ENCODE data around the gene PIH1D2. TPM values are rescaled to one million over a fixed set of nuclear protein-coding genes. Genes with fewer than 3 reads are reported as not detected.
"Not testable (repeated sequence)": the region's sequence is repeated elsewhere in the genome, so short reads cannot be mapped to it uniquely, and the experiment has no call there.

Gene PIH1D2
- total and polyA plus RNA-seq, 2 experiments from 2014 or later = 0.60 to 3.1 TPM

DNA sequence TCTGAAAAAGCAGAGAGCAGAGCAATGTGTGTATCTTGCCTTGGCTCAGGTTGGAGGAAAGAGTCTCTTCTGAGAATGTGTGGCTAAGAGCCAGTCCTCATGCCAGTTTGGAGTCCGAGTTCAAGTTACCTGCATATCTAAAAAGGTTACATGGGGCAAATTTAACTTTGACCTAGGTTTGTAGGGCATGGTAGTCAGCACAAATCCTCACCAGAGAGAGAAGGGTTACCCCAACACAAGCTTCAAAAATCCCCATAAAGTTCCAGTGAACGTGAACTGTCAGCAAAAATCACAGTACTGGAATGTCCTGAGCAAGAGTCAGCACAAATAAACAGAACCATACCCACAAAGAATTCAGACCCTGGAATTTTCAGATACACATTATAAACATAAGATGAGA, 26.6 kb upstream of the PIH1D2 start:
- Histone ChIP-seq H3K27me3 (no peaks in the 10 kb centered on the region), H3K36me3 (replicated peaks; ENCODE audit: insufficient read depth, low read depth) (no peaks in the 10 kb centered on the region), H3K79me2 (no peaks in the 10 kb centered on the region), H3K4me1 (ENCODE audit: insufficient read depth) (no peaks in the 10 kb centered on the region), H3K27ac (peak overlapping the region; percentile 67), H3K9me2 (replicated peaks; ENCODE audit: insufficient read depth) (no peaks in the 10 kb centered on the region), H3K9me3 (ENCODE audit: low read depth) (no peaks in the 10 kb centered on the region), H3K4me2 (no peak overlapping the region), H3K4me3 (no peak overlapping the region), H2AFZ (no peak overlapping the region), H4K20me1 (ENCODE audit: insufficient read depth, poor library complexity, severe bottlenecking) (no peaks in the 10 kb centered on the region)
- WGBS (ENCODE audit: low lambda C conversion rate, missing lambda C conversion rate) = 57% methylated on average over 2 of the region's 2 CpGs
- DNase-seq (ENCODE audit: low spot score) = no peak
- TF ChIP-seq EZH2 (IDR thresholded peaks at IDR 0.05; ENCODE audit: borderline replicate concordance) = no peak
- no peak for TF ChIP-seq EZH2phosphoT487 (IDR thresholded peaks at IDR 0.05; ENCODE audit: low read depth, severe bottlenecking, unreplicated experiment)
- no peak for TF ChIP-seq CTCF (IDR thresholded peaks at IDR 0.05; ENCODE audit: poor library complexity)

DNA sequence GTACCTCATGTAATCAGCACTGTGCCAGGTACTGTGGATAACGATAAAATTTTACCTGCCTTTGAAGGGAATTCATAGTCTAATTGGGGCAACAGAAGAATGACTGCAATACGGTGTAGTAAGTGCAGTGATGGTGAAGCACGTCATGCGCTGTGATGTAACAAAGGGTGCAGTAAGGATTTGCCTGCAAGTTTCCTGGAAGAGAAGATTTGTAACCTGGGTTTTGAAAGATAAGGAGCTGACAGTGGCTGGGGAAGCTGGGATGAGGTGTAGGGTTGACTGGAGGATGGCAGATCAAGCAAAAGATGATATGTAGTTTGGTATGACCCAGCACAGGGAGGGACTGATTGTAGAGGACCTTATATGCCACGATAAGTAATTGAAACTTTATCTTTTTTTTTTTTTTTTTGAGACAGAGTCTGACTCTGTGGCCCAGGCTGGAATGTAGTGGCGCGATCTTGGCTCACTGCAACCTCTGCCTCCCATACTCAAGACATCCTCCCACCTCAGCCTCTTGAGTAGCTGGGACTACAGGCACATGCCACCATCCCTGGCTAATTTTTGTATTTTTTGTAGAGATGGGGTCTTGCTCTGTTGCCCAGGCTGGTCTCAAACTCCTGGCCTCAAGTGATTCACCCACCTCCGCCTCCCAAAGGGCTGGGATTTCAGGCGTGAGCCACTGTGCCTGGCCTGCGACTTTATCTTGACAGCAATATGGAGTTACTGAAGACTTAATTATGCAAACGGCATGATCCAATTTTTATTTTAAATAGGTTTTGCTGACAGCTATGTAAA, 24.1 kb upstream of the PIH1D2 start:
- H3K27me3 ChIP-seq = no peaks in the 10 kb centered on the region
- H3K36me3 ChIP-seq (replicated peaks; ENCODE audit: insufficient read depth, low read depth) = no peaks in the 10 kb centered on the region
- no peaks in the 10 kb centered on the region for H3K9me3 ChIP-seq (ENCODE audit: low read depth)
- no peak overlapping the region for H3K27ac ChIP-seq
- no peaks in the 10 kb centered on the region for H4K20me1 ChIP-seq (ENCODE audit: insufficient read depth, poor library complexity, severe bottlenecking)
- DNase-seq (ENCODE audit: low spot score) = no peak
- H2AFZ ChIP-seq = no peak overlapping the region
- no peaks in the 10 kb centered on the region for H3K79me2 ChIP-seq
- no peaks in the 10 kb centered on the region for H3K9me2 ChIP-seq (replicated peaks; ENCODE audit: insufficient read depth)
- 91% methylated on average over 11 of the region's 11 CpGs for WGBS (ENCODE audit: low lambda C conversion rate, missing lambda C conversion rate)
- no peak overlapping the region for H3K4me2 ChIP-seq
- H3K4me3 ChIP-seq = no peak overlapping the region
- TF ChIP-seq EZH2phosphoT487 (IDR thresholded peaks at IDR 0.05; ENCODE audit: low read depth, severe bottlenecking, unreplicated experiment) (no peak), EZH2 (IDR thresholded peaks at IDR 0.05; ENCODE audit: borderline replicate concordance) (no peak), CTCF (IDR thresholded peaks at IDR 0.05; ENCODE audit: poor library complexity) (no peak)
- no peaks in the 10 kb centered on the region for H3K4me1 ChIP-seq (ENCODE audit: insufficient read depth)

DNA sequence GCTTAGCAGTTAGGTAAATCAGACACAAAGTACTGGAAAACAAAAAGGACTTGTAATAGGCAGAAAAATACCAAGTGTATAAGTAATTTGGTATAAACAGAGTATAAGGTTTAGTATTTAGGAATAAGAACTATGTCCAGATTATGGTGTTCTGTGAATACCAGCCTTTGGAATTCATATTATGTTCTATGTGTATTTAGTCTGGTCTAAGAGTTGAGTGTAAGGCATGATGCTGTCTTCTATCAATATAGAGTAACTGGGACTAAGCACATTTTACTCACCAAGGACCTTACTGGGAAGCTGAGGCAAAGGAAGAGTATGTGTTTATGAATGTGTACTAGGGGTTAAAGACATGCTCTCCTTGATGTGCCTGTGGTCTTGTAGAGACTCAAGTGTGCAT, 22.4 kb upstream of the PIH1D2 start:
- Histone ChIP-seq H3K4me1 (ENCODE audit: insufficient read depth) (no peaks in the 10 kb centered on the region), H3K4me3 (no peak overlapping the region), H3K27ac (no peak overlapping the region), H4K20me1 (ENCODE audit: insufficient read depth, poor library complexity, severe bottlenecking) (no peaks in the 10 kb centered on the region), H3K79me2 (no peaks in the 10 kb centered on the region), H3K9me2 (replicated peaks; ENCODE audit: insufficient read depth) (no peaks in the 10 kb centered on the region), H3K36me3 (replicated peaks; ENCODE audit: insufficient read depth, low read depth) (no peaks in the 10 kb centered on the region), H3K9me3 (ENCODE audit: low read depth) (no peaks in the 10 kb centered on the region), H3K4me2 (no peak overlapping the region), H2AFZ (no peak overlapping the region), H3K27me3 (no peaks in the 10 kb centered on the region)
- no peak for TF ChIP-seq CTCF (IDR thresholded peaks at IDR 0.05; ENCODE audit: poor library complexity)
- no peak for TF ChIP-seq EZH2 (IDR thresholded peaks at IDR 0.05; ENCODE audit: borderline replicate concordance)
- no peak for DNase-seq (ENCODE audit: low spot score)

DNA sequence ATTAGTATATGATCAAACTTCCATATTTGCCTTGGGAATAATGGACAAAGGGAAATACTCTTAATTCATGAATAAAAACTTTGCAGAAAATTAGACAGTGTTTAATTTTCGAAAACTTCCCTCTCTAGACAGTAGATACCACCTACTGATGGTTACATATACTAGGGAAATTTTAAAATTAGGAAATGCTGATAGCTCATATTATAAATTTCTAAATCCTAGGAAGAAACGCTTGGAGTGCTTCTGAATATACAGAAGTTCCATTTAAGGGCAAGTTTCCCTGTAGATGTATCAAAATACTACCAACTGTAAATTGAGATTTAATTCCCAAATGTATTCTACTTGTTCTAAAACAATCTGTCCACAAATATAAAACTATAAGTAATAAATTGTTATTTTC, 21.5 kb upstream of the PIH1D2 start:
- H3K36me3 ChIP-seq (replicated peaks; ENCODE audit: insufficient read depth, low read depth); H3K4me2 ChIP-seq; H3K4me1 ChIP-seq (ENCODE audit: insufficient read depth); H2AFZ ChIP-seq; H3K9me3 ChIP-seq (ENCODE audit: low read depth); H3K79me2 ChIP-seq; H4K20me1 ChIP-seq (ENCODE audit: insufficient read depth, poor library complexity, severe bottlenecking); H3K4me3 ChIP-seq; H3K9me2 ChIP-seq (replicated peaks; ENCODE audit: insufficient read depth); H3K27me3 ChIP-seq; H3K27ac ChIP-seq; DNase-seq (ENCODE audit: low spot score): not testable (repeated sequence)
- 98% methylated on average over 2 of the region's 2 CpGs for WGBS (ENCODE audit: low lambda C conversion rate, missing lambda C conversion rate)
